ENCODE measurements around the gene CYP2U1. TPM values are rescaled to one million over a fixed set of nuclear protein-coding genes. Genes with fewer than 3 reads are reported as not detected.

CYP2U1 gene
- total RNA-seq, 2 experiments from 2014 or later = 5.3 to 5.4 TPM

DNA sequence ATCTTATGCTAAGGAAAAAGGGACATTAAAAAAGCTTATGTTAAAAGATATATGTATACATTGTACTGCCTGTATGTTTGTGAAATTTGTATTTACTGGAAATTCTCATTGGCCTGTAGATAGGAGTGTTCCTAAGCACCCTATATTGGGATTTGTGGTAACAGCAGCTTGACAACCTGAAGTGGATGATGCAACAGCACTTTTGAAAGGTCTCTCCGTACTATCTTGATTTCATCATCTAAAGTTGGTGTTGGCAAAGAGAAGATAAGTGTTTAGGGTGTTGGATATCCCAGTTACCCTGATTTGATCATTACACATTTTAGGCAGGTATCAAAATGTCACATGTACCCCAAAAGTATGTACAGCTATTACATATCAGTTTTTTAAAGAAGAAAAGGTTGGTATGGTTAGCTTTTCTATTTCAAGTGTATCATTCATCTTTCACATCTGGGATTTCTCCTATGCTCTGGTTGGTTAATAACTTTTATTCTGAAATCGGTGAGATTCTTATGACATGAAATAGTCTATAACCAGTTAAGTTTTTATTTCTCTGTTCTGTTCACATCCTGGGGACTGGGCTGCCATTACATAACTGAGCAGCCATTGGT lies 68.7 kb downstream of the CYP2U1 start:
- H3K4me1 Mint-ChIP-seq = peaks cover 17% of the 10 kb centered on the region
- H3K27me3 Mint-ChIP-seq = no peaks in the 10 kb centered on the region
- POLR2A ChIA-PET = interaction anchor here (1.0 kb wide), 1 partner anchor 10 kb away, joined by 3 read pairs; the partner anchor contains the start of gene HADH

DNA sequence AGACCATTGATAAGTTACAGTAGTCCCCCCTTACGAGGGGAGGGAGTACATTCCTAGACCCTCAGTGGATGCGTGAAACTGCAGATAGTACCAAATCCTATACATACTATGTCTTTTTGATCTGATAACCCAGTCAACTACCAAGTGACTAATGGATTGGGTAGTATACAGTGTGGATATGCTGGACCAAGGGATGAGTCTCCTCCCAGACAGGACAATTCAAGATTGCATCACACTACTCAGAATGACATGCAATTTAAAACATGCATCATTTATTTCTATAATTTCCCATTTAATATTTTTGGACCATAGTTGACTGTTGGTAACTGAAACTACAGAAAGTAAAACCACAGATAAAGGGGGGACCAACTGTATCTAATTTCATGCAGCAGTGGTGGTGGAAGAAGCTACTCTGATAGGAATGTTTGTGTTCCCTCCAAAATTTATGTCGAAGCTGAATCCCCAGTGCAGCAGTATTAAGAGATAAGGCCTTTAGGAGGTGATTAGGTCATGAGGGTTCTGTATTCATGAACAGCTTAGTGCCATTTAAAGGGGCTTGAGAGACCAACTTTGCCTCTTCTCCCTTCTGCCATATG lies 70.3 kb downstream of the CYP2U1 start:
- ATAC-seq (ENCODE audit: low read depth) (no peak), DNase-seq (no peak)
- Mint-ChIP-seq H3K27ac (no peak overlapping the region), H3K27me3 (no peaks in the 10 kb centered on the region), H3K4me3 (no peak overlapping the region), H3K4me1 (peaks cover 20% of the 10 kb centered on the region), H3K9me3 (peaks cover 4% of the 10 kb centered on the region), H3K36me3 (peaks cover 60% of the 10 kb centered on the region)
- POLR2A ChIA-PET = no interaction called here

More for the DNA sequence above, 68.7 kb downstream of the CYP2U1 start:
- ATAC-seq (ENCODE audit: low read depth) (no peak), DNase-seq (no peak)
- H3K27ac Mint-ChIP-seq = no peak overlapping the region
- peaks cover 68% of the 10 kb centered on the region for H3K36me3 Mint-ChIP-seq
- peaks cover 4% of the 10 kb centered on the region for H3K9me3 Mint-ChIP-seq
- H3K4me3 Mint-ChIP-seq = no peak overlapping the region

Other genes starting within 250 kb of the CYP2U1 start
- gene PAPSS1, start 211.3 kb upstream of the CYP2U1 start, total RNA-seq = 10 to 100 TPM; 19.1 to 20.3 TPM
- not detected for gene SGMS2, start 106.6 kb upstream of the CYP2U1 start, total RNA-seq
- gene HADH, start 58.3 kb downstream of the CYP2U1 start, total RNA-seq = 10 to 100 TPM; 45.3 to 46.6 TPM
- gene LEF1, start 237.4 kb downstream of the CYP2U1 start, total RNA-seq = 100 to 1,000 TPM; 281 to 309 TPM